Vagina (tissue), 2 donors: Measurements from ENCODE around the gene SLC16A8.

Source experiments
- CTCF ChIP-seq, 3 experiments: fragments of 450-650 bp in 2 of 3; fragments of 200-600 bp in 1 of 3; sonication (generic) in 1 of 3; IDR thresholded peaks; one replicate each; pipeline ENCODE4 v1.5.1; 2017 to 2019; ENCODE audit warnings: antibody characterized with exemption in 3 of 3, mild to moderate bottlenecking in 2 of 3, moderate library complexity in 2 of 3
- POLR2A ChIP-seq, 2 donors: fragments of 450-650 bp; IDR thresholded peaks; one replicate each; pipeline ENCODE4 v1.6.1; 2017; ENCODE audit warnings: antibody characterized with exemption in 2 of 2, mild to moderate bottlenecking in 2 of 2, moderate library complexity in 2 of 2

- TF ChIP-seq CTCF (IDR thresholded peaks at IDR 0.05): no peak
- no peak for TF ChIP-seq POLR2A (IDR thresholded peaks at IDR 0.05)
Measured at GRCh38 chr22:38110863-38111852, 27.2 kb upstream of the SLC16A8 start.
